Measurements from ENCODE around the gene ZBTB7A. TPM values are rescaled to one million over a fixed set of nuclear protein-coding genes. Genes with fewer than 3 reads are reported as not detected.

ZBTB7A gene
- total RNA-seq, 3 donors from 2014 or later: 29.0 to 38.7 (median 29.8) TPM

- no peak for TF ChIP-seq POLR2A (IDR thresholded peaks at IDR 0.05)
- no peak for TF ChIP-seq CTCF (IDR thresholded peaks at IDR 0.05)
- TF ChIP-seq POLR2AphosphoS5 (IDR thresholded peaks at IDR 0.05): no peak
- intact Hi-C loops (cut with DNase I; ENCODE audit: low total_unique reads): no loop called here
- Histone ChIP-seq H3K4me3 (no peak overlapping the region), H3K27me3 (no peaks in the 10 kb centered on the region), H3K9me3 (no peaks in the 10 kb centered on the region), H3K27ac (no peak overlapping the region), H3K36me3 (no peaks in the 10 kb centered on the region), H3K4me1 (no peaks in the 10 kb centered on the region)
- DNase-seq (ENCODE audit: low spot score in 2 of 2): no peak
Measured at GRCh38 chr19:4096049-4096892, 29.6 kb upstream of the ZBTB7A start.

DNA sequence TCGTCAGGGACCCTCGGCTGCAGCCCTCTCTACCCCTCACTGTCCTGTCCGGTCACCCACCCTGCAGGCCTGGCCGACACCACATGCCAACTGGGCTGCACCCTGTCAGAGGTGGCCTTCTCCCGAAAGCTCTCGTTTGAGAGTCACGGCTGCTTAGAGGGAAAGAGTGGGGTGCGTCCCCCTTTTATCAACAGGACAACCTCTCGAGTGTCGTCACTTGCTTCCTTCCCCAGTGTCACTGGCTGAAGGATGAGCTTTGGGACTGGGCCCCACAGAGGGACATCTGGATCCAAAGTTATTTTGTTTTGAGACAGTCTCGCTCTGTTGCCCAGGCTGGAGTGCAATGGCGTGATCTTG, 28.8 kb upstream of the ZBTB7A start:
- intact Hi-C loops (cut with DNase I; ENCODE audit: low total_unique reads): no loop called here
- TF ChIP-seq CTCF (IDR thresholded peaks at IDR 0.05) (no peak), POLR2AphosphoS5 (IDR thresholded peaks at IDR 0.05) (no peak), POLR2A (IDR thresholded peaks at IDR 0.05) (no peak)

GRCh38 chr19:4094761-4095487, 28.2 kb upstream of the ZBTB7A start:
- H3K27me3 ChIP-seq: no peaks in the 10 kb centered on the region
- DNase-seq (ENCODE audit: low spot score in 2 of 2): no peak
- H3K4me1 ChIP-seq: no peaks in the 10 kb centered on the region
- no peaks in the 10 kb centered on the region for H3K36me3 ChIP-seq
- no peak overlapping the region for H3K4me3 ChIP-seq
- TF ChIP-seq CTCF (IDR thresholded peaks at IDR 0.05): no peak
- TF ChIP-seq POLR2A (IDR thresholded peaks at IDR 0.05): no peak
- no peak for TF ChIP-seq POLR2AphosphoS5 (IDR thresholded peaks at IDR 0.05)
- intact Hi-C loops (cut with DNase I; ENCODE audit: low total_unique reads): no loop called here
- H3K27ac ChIP-seq: no peak overlapping the region
- H3K9me3 ChIP-seq: no peaks in the 10 kb centered on the region

More for the DNA sequence above, 28.8 kb upstream of the ZBTB7A start:
- Histone ChIP-seq H3K27me3 (no peaks in the 10 kb centered on the region), H3K4me1 (no peaks in the 10 kb centered on the region), H3K27ac (no peak overlapping the region), H3K36me3 (no peaks in the 10 kb centered on the region), H3K9me3 (no peaks in the 10 kb centered on the region), H3K4me3 (no peak overlapping the region)
- DNase-seq (ENCODE audit: low spot score in 2 of 2): no peak

GRCh38 chr19:4094291-4094690, 27.6 kb upstream of the ZBTB7A start:
- TF ChIP-seq CTCF (IDR thresholded peaks at IDR 0.05): no peak
- no peak for TF ChIP-seq POLR2AphosphoS5 (IDR thresholded peaks at IDR 0.05)
- TF ChIP-seq POLR2A (IDR thresholded peaks at IDR 0.05): no peak
- H3K27ac ChIP-seq: no peak overlapping the region
- H3K36me3 ChIP-seq: no peaks in the 10 kb centered on the region

GRCh38 chr19:4093643-4094175, 27.0 kb upstream of the ZBTB7A start:
- no peak overlapping the region for H3K4me3 ChIP-seq
- no peak overlapping the region for H3K27ac ChIP-seq
- no peaks in the 10 kb centered on the region for H3K4me1 ChIP-seq
- TF ChIP-seq POLR2AphosphoS5 (IDR thresholded peaks at IDR 0.05): no peak
- TF ChIP-seq CTCF (IDR thresholded peaks at IDR 0.05): no peak
- no peak for TF ChIP-seq POLR2A (IDR thresholded peaks at IDR 0.05)
- DNase-seq (ENCODE audit: low spot score in 2 of 2): no peak
- no peaks in the 10 kb centered on the region for H3K27me3 ChIP-seq
- H3K36me3 ChIP-seq: no peaks in the 10 kb centered on the region
- intact Hi-C loops (cut with DNase I; ENCODE audit: low total_unique reads): no loop called here
- H3K9me3 ChIP-seq: no peaks in the 10 kb centered on the region

More at GRCh38 chr19:4094291-4094690, 27.6 kb upstream of the ZBTB7A start:
- Histone ChIP-seq H3K9me3 (no peaks in the 10 kb centered on the region), H3K27me3 (no peaks in the 10 kb centered on the region), H3K4me1 (no peaks in the 10 kb centered on the region), H3K4me3 (no peak overlapping the region)
- intact Hi-C loops (cut with DNase I; ENCODE audit: low total_unique reads): no loop called here
- no peak for DNase-seq (ENCODE audit: low spot score in 2 of 2)
